ENCODE results near the gene KIAA0753. TPM values are rescaled to one million over a fixed set of nuclear protein-coding genes. Genes with fewer than 3 reads are reported as not detected.

The KIAA0753 gene
- total and polyA plus RNA-seq, 2 of the 13 experiments (the other 11 are each of a cell fraction or from before 2014, with no cell fraction given) = 5.2 to 9.1 TPM

DNA sequence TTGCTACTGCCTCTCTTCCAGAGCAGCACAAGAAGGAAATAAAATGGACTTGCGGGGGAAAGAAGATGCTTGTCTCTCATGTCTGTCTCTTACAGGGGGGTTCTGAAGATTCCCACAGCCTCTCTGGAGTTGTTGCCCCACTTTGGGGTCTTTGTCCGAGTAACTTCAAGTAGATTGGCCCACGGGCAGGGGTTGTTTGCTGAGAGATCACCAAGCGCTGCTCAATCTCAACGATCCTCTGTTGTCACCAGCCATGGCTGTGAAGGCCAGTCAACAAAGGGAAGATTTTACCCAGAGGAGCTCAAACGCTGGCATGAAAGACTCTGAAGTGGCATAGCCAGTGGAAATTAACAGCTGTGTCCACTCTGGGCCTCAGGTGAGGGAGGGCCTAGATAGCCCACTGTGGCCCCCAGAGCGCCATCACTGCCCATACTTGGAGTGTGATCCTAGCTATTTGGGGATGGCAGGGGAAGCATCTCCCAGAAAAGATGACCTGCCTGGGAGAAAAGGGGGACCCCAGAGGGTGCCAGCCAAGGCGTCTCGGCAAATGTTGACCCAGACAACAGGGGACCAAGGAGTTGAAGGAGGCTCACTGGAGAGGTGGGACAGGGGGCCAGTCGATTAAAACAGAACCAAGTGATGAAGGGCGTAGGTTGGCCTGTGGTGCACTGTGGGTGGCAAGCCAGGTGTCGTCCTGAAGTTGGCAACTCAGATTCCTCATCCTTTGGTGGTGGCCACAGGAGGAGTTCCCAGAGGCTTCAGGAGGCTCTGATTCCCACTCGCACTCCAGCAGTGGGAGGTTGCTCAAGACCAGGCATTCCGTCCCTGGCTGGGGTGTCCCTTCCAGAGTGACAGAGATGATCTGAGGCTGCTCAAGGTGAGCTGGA, 44.6 kb upstream of the KIAA0753 start (continued):
- TF ChIP-seq ZNF383 (CRISPR knock-in tag; IDR thresholded peaks at IDR 0.05; ENCODE audit: borderline replicate concordance) (no peak), NONO (IDR thresholded peaks at IDR 0.05) (no peak), NONO (CRISPR knock-in tag; conservative IDR thresholded peaks at IDR 0.05) (no peak), THYN1 (CRISPR knock-in tag; IDR thresholded peaks at IDR 0.05; ENCODE audit: borderline replicate concordance, low read depth) (no peak), RBM22 (optimal IDR thresholded peaks at IDR 0.05; ENCODE audit: low read length) (peak; percentile 6), AKAP8 (CRISPR knock-in tag; IDR thresholded peaks at IDR 0.05) (0 out of 2 replicates have a peak, but pooled peaks have one; percentile 14), U2AF2 (IDR thresholded peaks at IDR 0.05; ENCODE audit: low read depth, low read length) (no peak), ZNF724P (CRISPR knock-in tag; IDR thresholded peaks at IDR 0.05; ENCODE audit: borderline replicate concordance) (0 out of 2 replicates have a peak, but pooled peaks have one; percentile 7), ZNF678 (CRISPR knock-in tag; IDR thresholded peaks at IDR 0.05) (no peak)
- TF ChIP-seq, protein P1, sequence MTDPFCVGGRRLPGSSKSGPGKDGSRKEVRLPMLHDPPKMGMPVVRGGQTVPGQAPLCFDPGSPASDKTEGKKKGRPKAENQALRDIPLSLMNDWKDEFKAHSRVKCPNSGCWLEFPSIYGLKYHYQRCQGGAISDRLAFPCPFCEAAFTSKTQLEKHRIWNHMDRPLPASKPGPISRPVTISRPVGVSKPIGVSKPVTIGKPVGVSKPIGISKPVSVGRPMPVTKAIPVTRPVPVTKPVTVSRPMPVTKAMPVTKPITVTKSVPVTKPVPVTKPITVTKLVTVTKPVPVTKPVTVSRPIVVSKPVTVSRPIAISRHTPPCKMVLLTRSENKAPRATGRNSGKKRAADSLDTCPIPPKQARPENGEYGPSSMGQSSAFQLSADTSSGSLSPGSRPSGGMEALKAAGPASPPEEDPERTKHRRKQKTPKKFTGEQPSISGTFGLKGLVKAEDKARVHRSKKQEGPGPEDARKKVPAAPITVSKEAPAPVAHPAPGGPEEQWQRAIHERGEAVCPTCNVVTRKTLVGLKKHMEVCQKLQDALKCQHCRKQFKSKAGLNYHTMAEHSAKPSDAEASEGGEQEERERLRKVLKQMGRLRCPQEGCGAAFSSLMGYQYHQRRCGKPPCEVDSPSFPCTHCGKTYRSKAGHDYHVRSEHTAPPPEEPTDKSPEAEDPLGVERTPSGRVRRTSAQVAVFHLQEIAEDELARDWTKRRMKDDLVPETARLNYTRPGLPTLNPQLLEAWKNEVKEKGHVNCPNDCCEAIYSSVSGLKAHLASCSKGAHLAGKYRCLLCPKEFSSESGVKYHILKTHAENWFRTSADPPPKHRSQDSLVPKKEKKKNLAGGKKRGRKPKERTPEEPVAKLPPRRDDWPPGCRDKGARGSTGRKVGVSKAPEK (CRISPR knock-in tag; IDR thresholded peaks at IDR 0.05; ENCODE audit: borderline replicate concordance) = no peak
- TF ChIP-seq, protein P2, sequence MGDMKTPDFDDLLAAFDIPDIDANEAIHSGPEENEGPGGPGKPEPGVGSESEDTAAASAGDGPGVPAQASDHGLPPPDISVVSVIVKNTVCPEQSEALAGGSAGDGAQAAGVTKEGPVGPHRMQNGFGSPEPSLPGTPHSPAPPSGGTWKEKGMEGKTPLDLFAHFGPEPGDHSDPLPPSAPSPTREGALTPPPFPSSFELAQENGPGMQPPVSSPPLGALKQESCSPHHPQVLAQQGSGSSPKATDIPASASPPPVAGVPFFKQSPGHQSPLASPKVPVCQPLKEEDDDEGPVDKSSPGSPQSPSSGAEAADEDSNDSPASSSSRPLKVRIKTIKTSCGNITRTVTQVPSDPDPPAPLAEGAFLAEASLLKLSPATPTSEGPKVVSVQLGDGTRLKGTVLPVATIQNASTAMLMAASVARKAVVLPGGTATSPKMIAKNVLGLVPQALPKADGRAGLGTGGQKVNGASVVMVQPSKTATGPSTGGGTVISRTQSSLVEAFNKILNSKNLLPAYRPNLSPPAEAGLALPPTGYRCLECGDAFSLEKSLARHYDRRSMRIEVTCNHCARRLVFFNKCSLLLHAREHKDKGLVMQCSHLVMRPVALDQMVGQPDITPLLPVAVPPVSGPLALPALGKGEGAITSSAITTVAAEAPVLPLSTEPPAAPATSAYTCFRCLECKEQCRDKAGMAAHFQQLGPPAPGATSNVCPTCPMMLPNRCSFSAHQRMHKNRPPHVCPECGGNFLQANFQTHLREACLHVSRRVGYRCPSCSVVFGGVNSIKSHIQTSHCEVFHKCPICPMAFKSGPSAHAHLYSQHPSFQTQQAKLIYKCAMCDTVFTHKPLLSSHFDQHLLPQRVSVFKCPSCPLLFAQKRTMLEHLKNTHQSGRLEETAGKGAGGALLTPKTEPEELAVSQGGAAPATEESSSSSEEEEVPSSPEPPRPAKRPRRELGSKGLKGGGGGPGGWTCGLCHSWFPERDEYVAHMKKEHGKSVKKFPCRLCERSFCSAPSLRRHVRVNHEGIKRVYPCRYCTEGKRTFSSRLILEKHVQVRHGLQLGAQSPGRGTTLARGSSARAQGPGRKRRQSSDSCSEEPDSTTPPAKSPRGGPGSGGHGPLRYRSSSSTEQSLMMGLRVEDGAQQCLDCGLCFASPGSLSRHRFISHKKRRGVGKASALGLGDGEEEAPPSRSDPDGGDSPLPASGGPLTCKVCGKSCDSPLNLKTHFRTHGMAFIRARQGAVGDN (CRISPR knock-in tag; IDR thresholded peaks at IDR 0.05) = peak; percentile 19; the same call in 1 of the 2 replicates
- TF ChIP-seq, protein P3, sequence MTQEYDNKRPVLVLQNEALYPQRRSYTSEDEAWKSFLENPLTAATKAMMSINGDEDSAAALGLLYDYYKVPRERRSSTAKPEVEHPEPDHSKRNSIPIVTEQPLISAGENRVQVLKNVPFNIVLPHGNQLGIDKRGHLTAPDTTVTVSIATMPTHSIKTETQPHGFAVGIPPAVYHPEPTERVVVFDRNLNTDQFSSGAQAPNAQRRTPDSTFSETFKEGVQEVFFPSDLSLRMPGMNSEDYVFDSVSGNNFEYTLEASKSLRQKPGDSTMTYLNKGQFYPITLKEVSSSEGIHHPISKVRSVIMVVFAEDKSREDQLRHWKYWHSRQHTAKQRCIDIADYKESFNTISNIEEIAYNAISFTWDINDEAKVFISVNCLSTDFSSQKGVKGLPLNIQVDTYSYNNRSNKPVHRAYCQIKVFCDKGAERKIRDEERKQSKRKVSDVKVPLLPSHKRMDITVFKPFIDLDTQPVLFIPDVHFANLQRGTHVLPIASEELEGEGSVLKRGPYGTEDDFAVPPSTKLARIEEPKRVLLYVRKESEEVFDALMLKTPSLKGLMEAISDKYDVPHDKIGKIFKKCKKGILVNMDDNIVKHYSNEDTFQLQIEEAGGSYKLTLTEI (CRISPR knock-in tag; conservative IDR thresholded peaks at IDR 0.05) = no peak
- TF ChIP-seq, protein P4, sequence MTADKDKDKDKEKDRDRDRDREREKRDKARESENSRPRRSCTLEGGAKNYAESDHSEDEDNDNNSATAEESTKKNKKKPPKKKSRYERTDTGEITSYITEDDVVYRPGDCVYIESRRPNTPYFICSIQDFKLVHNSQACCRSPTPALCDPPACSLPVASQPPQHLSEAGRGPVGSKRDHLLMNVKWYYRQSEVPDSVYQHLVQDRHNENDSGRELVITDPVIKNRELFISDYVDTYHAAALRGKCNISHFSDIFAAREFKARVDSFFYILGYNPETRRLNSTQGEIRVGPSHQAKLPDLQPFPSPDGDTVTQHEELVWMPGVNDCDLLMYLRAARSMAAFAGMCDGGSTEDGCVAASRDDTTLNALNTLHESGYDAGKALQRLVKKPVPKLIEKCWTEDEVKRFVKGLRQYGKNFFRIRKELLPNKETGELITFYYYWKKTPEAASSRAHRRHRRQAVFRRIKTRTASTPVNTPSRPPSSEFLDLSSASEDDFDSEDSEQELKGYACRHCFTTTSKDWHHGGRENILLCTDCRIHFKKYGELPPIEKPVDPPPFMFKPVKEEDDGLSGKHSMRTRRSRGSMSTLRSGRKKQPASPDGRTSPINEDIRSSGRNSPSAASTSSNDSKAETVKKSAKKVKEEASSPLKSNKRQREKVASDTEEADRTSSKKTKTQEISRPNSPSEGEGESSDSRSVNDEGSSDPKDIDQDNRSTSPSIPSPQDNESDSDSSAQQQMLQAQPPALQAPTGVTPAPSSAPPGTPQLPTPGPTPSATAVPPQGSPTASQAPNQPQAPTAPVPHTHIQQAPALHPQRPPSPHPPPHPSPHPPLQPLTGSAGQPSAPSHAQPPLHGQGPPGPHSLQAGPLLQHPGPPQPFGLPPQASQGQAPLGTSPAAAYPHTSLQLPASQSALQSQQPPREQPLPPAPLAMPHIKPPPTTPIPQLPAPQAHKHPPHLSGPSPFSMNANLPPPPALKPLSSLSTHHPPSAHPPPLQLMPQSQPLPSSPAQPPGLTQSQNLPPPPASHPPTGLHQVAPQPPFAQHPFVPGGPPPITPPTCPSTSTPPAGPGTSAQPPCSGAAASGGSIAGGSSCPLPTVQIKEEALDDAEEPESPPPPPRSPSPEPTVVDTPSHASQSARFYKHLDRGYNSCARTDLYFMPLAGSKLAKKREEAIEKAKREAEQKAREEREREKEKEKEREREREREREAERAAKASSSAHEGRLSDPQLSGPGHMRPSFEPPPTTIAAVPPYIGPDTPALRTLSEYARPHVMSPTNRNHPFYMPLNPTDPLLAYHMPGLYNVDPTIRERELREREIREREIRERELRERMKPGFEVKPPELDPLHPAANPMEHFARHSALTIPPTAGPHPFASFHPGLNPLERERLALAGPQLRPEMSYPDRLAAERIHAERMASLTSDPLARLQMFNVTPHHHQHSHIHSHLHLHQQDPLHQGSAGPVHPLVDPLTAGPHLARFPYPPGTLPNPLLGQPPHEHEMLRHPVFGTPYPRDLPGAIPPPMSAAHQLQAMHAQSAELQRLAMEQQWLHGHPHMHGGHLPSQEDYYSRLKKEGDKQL (CRISPR knock-in tag; IDR thresholded peaks at IDR 0.05; ENCODE audit: low read depth) = no peak
